GM12872 (cell line): ENCODE measurements around the gene MAGI2.

ENCODE experiments used
- TF ChIP-seq, protein P1 (sequence below): IDR thresholded peaks from 3 replicates; pipeline ENCODE4 v1.5.1; 2011; ENCODE audit warnings: low read depth, mild to moderate bottlenecking, low read length, moderate library complexity; ENCODE audit not compliant: insufficient read depth

Gene MAGI2

DNA sequence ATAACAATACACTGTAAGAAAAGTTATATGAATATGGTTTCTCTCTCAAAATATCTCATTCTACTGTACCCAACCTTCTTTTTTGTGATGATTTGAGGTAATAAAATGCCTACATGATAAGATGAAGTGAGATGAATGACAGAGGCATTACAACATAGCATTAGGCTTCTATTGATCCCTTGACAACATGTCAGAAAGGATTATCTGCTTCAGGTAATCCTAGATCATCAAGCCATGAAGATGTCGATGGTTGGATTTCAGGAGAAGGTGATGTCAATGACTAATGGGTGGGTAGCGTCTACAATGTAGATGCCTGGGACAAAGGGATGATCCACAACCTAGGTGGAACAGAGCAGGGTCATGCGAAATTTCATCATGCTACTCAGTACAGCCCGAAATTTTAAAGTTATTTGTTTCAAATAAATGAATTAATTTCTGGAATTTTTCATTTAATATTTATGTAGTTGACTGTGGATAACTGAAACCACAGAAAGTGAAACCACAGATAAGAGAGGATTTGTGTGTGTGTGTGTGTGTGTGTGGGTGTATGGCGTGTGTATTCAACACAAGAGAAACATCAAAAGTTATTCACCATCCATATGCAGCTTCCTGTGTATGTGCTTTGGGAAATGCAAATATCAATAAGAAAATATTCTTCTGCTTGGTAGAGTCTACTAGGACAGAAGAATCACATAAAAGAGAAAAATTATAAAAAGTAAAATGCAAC is 77.0 kb downstream of the MAGI2 start:
- TF ChIP-seq, protein P1, sequence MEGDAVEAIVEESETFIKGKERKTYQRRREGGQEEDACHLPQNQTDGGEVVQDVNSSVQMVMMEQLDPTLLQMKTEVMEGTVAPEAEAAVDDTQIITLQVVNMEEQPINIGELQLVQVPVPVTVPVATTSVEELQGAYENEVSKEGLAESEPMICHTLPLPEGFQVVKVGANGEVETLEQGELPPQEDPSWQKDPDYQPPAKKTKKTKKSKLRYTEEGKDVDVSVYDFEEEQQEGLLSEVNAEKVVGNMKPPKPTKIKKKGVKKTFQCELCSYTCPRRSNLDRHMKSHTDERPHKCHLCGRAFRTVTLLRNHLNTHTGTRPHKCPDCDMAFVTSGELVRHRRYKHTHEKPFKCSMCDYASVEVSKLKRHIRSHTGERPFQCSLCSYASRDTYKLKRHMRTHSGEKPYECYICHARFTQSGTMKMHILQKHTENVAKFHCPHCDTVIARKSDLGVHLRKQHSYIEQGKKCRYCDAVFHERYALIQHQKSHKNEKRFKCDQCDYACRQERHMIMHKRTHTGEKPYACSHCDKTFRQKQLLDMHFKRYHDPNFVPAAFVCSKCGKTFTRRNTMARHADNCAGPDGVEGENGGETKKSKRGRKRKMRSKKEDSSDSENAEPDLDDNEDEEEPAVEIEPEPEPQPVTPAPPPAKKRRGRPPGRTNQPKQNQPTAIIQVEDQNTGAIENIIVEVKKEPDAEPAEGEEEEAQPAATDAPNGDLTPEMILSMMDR: no peak

DNA sequence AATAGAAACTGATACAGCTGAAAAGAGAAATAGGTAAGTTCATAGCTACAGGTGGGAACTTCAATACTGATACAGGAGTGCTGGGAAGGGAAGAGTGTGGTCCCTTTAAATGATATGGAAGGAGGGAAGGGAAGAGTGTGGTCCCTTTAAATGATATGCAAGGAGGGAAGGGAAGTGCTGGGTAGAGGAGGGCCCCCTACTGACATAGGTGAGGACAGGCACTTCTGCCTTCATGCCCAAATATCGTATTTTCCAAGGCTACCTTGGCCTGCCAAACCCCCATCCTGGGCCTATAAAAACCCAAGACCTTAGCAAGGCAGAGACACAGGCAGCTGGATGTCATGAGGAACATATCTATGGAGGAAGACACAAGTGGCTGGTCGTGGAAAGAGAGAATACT is 92.3 kb downstream of the MAGI2 start:
- TF ChIP-seq, protein P1: peak; percentile 23; the same call in 2 of the 3 replicates

DNA sequence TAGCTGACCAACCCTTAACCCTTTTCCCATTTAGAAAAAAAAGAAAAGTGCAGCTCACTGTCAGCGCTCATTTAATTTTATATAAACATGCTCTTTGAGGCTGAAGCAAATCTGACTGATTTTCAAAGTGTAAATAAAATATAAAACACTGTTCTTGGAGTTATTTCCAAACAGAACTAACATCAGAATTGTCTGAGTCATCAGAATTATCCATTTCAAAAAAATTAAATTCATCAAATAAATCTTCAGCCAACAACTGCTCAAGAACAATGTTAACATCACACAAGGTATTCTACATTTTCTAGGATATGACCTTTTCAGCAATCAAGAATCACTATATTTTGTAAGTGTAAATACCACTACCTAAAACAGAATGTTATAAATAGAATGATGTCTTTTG is 93.6 kb downstream of the MAGI2 start:
- TF ChIP-seq, protein P1: no peak

DNA sequence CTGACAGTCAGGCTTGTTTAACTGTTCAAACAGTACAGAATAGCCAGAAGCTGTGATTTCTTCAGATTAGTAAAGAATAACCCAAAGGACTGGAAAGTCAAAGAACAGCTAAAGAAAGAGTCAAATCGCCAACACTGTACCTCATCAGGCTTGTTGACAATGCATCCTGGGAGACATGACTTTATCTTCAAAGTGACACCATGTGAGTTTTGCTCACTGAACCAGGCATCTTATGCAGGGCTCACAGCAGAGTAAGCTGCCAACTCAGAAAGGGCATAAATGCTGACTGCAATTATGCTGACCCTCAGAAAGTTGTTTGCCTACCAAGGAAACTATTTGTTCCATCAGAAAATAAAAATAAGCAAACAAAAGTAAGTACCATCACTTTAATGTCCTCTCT is 96.4 kb downstream of the MAGI2 start:
- TF ChIP-seq, protein P1: no peak

DNA sequence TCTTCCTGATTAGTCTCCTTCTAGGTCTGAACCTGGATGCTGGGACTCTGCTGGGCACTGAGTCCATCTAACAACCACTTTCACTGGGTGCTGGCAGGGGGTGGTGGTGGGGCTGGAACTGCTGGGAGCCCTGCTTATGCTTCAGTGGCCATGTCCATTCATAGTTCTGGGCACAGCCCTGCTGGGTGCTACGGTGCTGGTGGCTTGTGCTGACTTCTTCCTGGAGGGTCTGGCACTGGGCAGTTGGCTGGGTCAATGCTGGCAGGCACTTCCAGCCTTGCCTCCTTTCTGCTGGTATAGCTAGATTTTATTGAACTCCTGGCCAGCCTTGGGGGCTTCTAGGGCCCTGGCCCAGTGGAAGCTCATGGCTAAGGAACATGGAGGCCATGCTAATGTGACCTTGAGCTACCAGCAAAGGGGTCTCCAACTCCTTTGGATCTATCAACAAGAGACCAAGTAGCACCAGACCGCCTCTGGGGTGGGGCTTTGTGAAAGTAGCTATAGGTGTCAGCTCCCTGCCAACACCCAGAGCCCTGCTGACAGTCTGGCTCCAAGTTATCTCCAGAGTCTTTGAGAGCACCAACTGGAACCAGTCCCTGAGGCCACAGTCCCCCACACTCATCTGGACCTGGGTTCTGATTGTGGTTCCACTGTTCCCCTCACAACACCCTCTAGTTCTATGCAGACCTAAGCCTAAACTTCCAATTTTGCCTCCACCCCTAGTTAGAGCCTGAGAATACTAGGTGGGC is 99.6 kb downstream of the MAGI2 start:
- TF ChIP-seq, protein P1: no peak

DNA sequence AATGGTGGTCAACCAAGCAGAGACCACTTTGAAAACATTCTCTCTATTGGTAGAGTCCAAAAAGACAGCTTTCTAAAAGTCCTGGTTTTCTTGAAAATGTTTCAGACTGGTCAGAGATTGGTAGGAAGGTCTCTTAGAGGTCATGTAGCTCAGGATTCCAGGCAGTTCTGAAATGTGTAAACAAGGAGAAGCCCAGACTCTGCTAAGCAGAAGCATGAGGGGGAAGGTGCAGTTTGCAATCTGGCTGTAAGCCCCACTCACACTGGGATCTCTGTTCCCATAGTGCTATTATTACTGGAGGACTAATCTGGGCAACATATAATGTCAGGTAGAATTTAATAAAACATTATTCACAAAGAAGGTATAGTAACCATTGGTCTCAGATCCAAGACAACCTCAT is 101.1 kb downstream of the MAGI2 start:
- TF ChIP-seq, protein P1: no peak

DNA sequence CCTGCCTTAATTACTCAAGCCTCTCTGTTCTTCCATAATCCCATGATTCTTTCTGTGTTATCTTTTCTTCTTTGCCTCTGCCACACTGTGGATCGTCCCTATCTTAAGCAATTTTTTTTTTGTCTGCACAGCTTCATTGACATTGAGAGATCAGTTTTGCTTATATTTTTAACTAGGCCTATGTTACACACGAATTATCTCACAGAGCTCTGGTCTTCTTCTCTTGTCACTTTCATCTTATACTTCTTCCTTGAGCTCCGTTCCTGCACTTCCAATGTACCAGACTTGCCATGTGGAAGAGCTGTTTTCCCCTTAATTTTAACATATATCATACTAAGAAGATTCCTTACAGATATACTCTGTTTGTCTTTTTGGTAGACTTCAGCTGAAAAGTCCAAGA is 106.1 kb downstream of the MAGI2 start:
- TF ChIP-seq, protein P1: no peak
